ENCODE measurements around the gene NDUFA11. TPM values are rescaled to one million over a fixed set of nuclear protein-coding genes. Genes with fewer than 3 reads are reported as not detected.
"Not testable (repeated sequence)": the region's sequence is repeated elsewhere in the genome, so short reads cannot be mapped to it uniquely, and the experiment has no call there.

NDUFA11 gene
- total RNA-seq, 1 donor, result 265 TPM

- H4K20me1 ChIP-seq (ENCODE audit: insufficient read depth, low read length), result no peaks in the 10 kb centered on the region
- no peaks in the 10 kb centered on the region for H3K79me2 ChIP-seq (ENCODE audit: insufficient read depth, low read length)
- H3K4me2 ChIP-seq (ENCODE audit: insufficient read depth, low read length), result no peak overlapping the region
- H3K27ac ChIP-seq (ENCODE audit: low read depth, low read length), result no peak overlapping the region
- H3K27me3 ChIP-seq (ENCODE audit: insufficient read depth, low read length), result no peaks in the 10 kb centered on the region
- peak; percentile 65 for DNase-seq (ENCODE audit: insufficient read length, low spot score, missing footprints)
- no peak overlapping the region for H2AFZ ChIP-seq (ENCODE audit: low read length)
- H3K9me3 ChIP-seq (ENCODE audit: low read depth, low read length), result no peaks in the 10 kb centered on the region
- no peaks in the 10 kb centered on the region for H3K4me1 ChIP-seq (ENCODE audit: insufficient read depth, low read length)
- no peak overlapping the region for H3K4me3 ChIP-seq (ENCODE audit: insufficient read depth, low read length)
- TF ChIP-seq, protein P1, sequence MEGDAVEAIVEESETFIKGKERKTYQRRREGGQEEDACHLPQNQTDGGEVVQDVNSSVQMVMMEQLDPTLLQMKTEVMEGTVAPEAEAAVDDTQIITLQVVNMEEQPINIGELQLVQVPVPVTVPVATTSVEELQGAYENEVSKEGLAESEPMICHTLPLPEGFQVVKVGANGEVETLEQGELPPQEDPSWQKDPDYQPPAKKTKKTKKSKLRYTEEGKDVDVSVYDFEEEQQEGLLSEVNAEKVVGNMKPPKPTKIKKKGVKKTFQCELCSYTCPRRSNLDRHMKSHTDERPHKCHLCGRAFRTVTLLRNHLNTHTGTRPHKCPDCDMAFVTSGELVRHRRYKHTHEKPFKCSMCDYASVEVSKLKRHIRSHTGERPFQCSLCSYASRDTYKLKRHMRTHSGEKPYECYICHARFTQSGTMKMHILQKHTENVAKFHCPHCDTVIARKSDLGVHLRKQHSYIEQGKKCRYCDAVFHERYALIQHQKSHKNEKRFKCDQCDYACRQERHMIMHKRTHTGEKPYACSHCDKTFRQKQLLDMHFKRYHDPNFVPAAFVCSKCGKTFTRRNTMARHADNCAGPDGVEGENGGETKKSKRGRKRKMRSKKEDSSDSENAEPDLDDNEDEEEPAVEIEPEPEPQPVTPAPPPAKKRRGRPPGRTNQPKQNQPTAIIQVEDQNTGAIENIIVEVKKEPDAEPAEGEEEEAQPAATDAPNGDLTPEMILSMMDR (IDR thresholded peaks at IDR 0.05; ENCODE audit: extremely low read depth, low read depth, low read length), result no peak
- no peaks in the 10 kb centered on the region for H3K36me3 ChIP-seq (ENCODE audit: insufficient read depth, low read length)
Measured at GRCh38 chr19:5864013-5864720, 39.4 kb downstream of the NDUFA11 start.

GRCh38 chr19:5863030-5863665, 40.4 kb downstream of the NDUFA11 start:
- Histone ChIP-seq H3K27me3 (ENCODE audit: insufficient read depth, low read length) (no peaks in the 10 kb centered on the region), H3K4me1 (ENCODE audit: insufficient read depth, low read length) (no peaks in the 10 kb centered on the region), H3K27ac (ENCODE audit: low read depth, low read length) (no peak overlapping the region), H3K79me2 (ENCODE audit: insufficient read depth, low read length) (no peaks in the 10 kb centered on the region), H4K20me1 (ENCODE audit: insufficient read depth, low read length) (no peaks in the 10 kb centered on the region), H3K4me2 (ENCODE audit: insufficient read depth, low read length) (no peak overlapping the region), H3K9me3 (ENCODE audit: low read depth, low read length) (no peaks in the 10 kb centered on the region), H3K4me3 (ENCODE audit: insufficient read depth, low read length) (no peak overlapping the region), H2AFZ (ENCODE audit: low read length) (no peak overlapping the region), H3K36me3 (ENCODE audit: insufficient read depth, low read length) (no peaks in the 10 kb centered on the region)
- DNase-seq (ENCODE audit: insufficient read length, low spot score, missing footprints), result peak; percentile 36
- TF ChIP-seq, protein P1 (IDR thresholded peaks at IDR 0.05; ENCODE audit: extremely low read depth, low read depth, low read length), result no peak

DNA sequence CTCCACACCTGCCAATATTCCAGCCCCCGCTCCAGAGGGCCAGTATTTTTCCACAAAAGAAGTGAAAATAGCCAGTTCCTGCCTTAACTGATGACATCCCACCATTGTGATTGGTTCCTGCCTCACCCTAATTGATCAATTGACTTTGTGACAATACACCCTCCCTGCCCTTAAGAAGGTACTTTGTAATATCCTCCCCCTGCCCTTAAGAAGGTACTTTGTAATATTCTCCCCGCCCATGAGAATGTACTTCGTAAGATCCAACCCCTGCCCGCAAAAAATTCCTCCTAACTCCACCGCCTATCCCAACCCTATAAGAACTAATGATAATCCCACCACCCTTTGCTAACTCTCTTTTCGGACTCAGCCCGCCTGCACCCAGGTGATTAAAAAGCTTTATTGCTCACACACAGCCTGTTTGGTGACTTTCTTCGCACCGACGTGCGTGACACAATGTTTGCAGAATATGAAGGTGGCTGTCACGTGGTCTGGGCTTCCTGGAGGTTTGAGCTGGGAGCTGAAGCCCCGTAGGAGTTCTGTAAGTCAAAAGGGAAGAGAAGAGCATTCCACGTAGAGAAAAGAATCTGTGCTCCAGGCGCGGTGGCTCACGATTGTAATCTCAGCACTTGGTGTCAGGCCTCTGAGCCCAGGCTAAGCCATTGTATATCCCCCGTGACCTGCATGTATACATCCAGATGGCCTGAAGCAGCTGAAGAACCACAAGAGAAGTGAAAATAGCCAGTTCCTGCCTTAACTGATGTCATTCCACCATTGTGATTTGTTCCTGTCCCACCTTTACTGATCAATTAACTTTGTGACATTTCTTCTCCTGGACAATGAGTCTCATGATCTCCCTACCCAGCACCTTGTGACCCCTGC, 46.1 kb downstream of the NDUFA11 start:
- no peak for DNase-seq (ENCODE audit: insufficient read length, low spot score, missing footprints)

DNA sequence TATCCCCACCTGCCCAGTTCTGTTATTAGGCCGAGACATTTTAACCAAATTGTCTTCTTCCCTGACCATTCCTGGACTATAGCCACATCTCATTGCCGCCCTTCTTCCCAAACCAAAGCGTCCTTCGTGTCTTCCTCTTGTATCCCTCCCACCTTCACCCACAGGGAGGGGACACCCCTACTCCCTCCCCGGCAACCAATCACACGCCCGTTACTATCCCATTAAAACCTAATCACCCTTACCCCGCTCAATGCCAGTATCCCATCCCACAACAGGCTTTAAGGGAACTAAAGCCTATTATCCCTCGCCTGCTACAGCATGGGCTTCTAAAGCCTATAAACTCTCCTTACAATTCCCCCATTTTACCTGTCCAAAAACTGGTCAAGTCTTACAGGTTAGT, 48.4 kb downstream of the NDUFA11 start:
- not testable (repeated sequence) for H3K27ac ChIP-seq (ENCODE audit: low read depth, low read length); H4K20me1 ChIP-seq (ENCODE audit: insufficient read depth, low read length); H3K79me2 ChIP-seq (ENCODE audit: insufficient read depth, low read length); H3K4me3 ChIP-seq (ENCODE audit: insufficient read depth, low read length); H3K4me2 ChIP-seq (ENCODE audit: insufficient read depth, low read length); H3K36me3 ChIP-seq (ENCODE audit: insufficient read depth, low read length); H2AFZ ChIP-seq (ENCODE audit: low read length); DNase-seq (ENCODE audit: insufficient read length, low spot score, missing footprints); H3K4me1 ChIP-seq (ENCODE audit: insufficient read depth, low read length); H3K9me3 ChIP-seq (ENCODE audit: low read depth, low read length)
- H3K27me3 ChIP-seq (ENCODE audit: insufficient read depth, low read length), result peaks cover 32% of the 10 kb centered on the region

More for the DNA sequence above, 46.1 kb downstream of the NDUFA11 start:
- no peaks in the 10 kb centered on the region for H4K20me1 ChIP-seq (ENCODE audit: insufficient read depth, low read length)
- no peaks in the 10 kb centered on the region for H3K79me2 ChIP-seq (ENCODE audit: insufficient read depth, low read length)
- peaks cover 29% of the 10 kb centered on the region for H3K27me3 ChIP-seq (ENCODE audit: insufficient read depth, low read length)
- TF ChIP-seq, protein P1 (IDR thresholded peaks at IDR 0.05; ENCODE audit: extremely low read depth, low read depth, low read length), result no peak
- H3K4me1 ChIP-seq (ENCODE audit: insufficient read depth, low read length), result no peaks in the 10 kb centered on the region
- H3K4me2 ChIP-seq (ENCODE audit: insufficient read depth, low read length), result no peak overlapping the region
- H3K4me3 ChIP-seq (ENCODE audit: insufficient read depth, low read length), result no peak overlapping the region
- H3K36me3 ChIP-seq (ENCODE audit: insufficient read depth, low read length), result no peaks in the 10 kb centered on the region
- H3K9me3 ChIP-seq (ENCODE audit: low read depth, low read length), result no peaks in the 10 kb centered on the region
- H3K27ac ChIP-seq (ENCODE audit: low read depth, low read length), result no peak overlapping the region
- no peak overlapping the region for H2AFZ ChIP-seq (ENCODE audit: low read length)

DNA sequence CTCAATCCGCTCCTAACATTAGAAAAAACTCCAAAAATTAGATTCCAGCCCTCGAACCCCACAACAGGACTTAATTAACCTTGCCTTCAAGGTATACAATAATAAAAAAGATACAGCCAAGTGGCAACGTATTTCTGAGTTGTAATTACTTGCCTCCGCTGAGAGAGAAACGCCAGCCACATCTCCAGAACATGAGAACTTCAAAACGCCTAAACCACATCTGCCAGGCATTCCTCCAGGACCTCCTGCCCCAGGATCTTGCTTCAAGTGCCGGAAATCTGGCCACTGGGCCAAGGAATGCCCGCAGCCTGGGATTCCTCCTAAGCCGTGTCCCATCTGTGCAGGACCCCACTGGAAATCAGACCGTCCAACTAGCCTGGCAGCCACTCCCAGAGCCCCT, 49.5 kb downstream of the NDUFA11 start:
- H3K36me3 ChIP-seq (ENCODE audit: insufficient read depth, low read length); H3K4me2 ChIP-seq (ENCODE audit: insufficient read depth, low read length); H3K9me3 ChIP-seq (ENCODE audit: low read depth, low read length); H3K79me2 ChIP-seq (ENCODE audit: insufficient read depth, low read length); H2AFZ ChIP-seq (ENCODE audit: low read length); H3K27ac ChIP-seq (ENCODE audit: low read depth, low read length); H3K4me3 ChIP-seq (ENCODE audit: insufficient read depth, low read length); H4K20me1 ChIP-seq (ENCODE audit: insufficient read depth, low read length); DNase-seq (ENCODE audit: insufficient read length, low spot score, missing footprints); H3K4me1 ChIP-seq (ENCODE audit: insufficient read depth, low read length): not testable (repeated sequence)
- peaks cover 36% of the 10 kb centered on the region for H3K27me3 ChIP-seq (ENCODE audit: insufficient read depth, low read length)
